DLD1 (cell line): ENCODE results near the gene UGT2B11.
"Not testable (repeated sequence)": the region's sequence is repeated elsewhere in the genome, so short reads cannot be mapped to it uniquely, and the experiment has no call there.

Source experiments
- in situ Hi-C: cut with HindIII; loops from 2 replicates; pipeline ENCODE4 v1.10.0; 2017; ENCODE audit warnings: low sequenced_read_pairs

The UGT2B11 gene

GRCh38 chr4:69170233-69171134 lies 44.1 kb downstream of the UGT2B11 start:
- in situ Hi-C loops = not testable (repeated sequence)

DNA sequence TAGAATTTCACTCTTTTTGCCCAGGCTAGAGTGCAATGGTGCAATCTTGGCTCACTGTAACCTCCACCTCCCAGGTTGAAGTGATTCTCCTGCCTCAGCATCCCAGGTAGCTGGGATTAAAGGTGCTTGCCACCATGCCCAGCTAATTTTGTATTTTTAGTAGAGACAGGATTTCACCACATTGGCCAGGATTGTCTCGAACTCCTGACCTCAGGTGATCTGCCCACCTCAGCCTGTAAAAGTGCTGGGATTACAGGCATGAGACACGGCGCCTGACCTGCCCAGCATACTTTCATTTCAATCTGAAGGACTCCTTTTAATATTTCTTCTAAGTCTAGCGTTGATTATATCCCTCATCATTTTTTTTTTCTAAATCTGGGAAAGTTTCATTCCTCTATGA lies 45.4 kb downstream of the UGT2B11 start:
- in situ Hi-C loops = not testable (repeated sequence)

GRCh38 chr4:69167300-69167699 lies 47.2 kb downstream of the UGT2B11 start:
- in situ Hi-C loops = no loop called here

DNA sequence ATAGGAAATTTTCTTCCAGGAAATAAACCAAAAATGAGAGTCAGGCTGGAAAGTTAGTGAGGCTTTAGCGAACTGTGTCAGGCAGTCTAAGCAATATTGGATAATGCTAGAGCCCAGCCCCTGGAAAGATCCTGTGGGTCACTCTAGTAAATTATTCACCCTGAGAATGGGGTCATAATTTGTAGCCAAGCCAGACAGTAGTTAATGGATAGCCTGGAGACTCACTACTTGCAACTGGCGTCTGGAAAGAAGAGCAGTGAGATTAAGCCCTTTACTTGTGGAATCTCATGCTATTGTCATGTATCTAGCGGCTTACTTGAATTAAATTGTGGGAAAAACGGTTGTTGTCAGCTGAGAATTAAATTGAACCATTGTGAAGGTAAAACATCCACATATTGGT lies 48.2 kb downstream of the UGT2B11 start:
- in situ Hi-C loops = not testable (repeated sequence)

DNA sequence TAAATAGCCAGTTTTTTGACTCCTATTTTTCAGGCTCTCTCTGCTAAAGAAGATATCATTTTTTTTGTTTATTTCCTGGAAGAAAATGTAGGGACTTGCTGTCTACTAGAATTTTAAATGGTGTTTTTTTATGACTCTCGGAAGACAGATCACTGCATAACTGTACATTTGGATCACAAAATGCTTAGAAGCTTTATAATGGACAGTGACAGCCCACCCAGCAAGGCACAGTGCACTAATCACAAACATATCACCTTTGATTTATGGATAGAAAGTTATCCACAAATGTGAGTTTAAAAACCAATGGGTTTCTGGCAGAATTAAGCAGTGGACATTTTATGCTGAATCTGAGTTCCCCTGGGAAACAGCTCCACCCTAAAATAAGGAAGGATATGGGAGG lies 48.8 kb downstream of the UGT2B11 start:
- in situ Hi-C loops = not testable (repeated sequence)

DNA sequence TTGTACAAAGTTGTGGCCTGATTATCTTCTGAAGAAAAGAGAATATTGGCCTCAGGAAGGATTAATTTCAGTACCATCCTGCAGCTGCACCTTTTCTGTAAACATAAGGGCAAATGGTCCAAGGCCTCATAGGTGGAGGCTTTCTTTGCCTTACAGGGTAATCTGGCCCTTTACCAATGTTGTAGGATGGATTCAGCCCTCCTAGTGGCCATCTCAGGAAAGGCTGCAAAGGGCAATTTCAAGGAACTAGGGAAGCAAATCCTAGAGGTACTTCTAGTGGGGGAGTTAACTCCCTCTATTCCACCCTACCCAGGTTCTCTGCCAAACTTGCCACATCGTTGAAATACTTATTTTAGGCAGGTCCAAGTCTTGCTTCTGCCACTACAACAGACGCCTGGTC lies 57.6 kb downstream of the UGT2B11 start:
- in situ Hi-C loops = no loop called here

DNA sequence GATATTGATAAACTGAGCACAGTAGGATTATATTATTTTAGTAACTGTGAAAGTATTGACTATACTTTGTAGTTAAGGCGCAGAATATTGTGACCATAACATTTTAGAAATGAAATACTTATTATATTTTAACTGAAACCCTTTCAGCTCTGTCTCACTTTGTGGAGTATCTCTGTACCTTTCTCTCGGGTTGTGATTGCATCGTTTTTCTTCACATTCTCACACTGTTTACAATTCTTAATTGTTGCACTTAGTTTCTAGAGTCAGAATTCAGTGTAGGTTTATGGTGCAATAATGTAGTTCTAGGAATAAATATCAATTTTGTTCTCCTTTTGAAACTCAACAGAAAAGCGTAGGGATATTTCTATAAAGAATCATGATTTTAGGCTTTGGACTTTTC lies 60.5 kb downstream of the UGT2B11 start:
- in situ Hi-C loops = no loop called here
